Ascending aorta (tissue), 2 donors: ENCODE results near the gene AP5B1. TPM values are rescaled to one million over a fixed set of nuclear protein-coding genes. Genes with fewer than 3 reads are reported as not detected.

Experiments
- DNase-seq, 2 donors: peaks; one replicate each; pipeline ENCODE4 v3.0.0-alpha.2; 2019; ENCODE audit warnings: low spot score in 2 of 2
- H3K27ac ChIP-seq, 2 donors: fragments of 200-600 bp; sonication (generic); one replicate each; pipeline ENCODE4 v1.5.1; 2016 to 2017; ENCODE audit warnings: mild to moderate bottlenecking in 1 of 2
- H3K27me3 ChIP-seq: fragments of 200-600 bp; sonication (generic); one replicate; pipeline ENCODE4 v1.5.1; 2017
- H3K36me3 ChIP-seq, 2 donors: fragments of 200-600 bp; sonication (generic); one replicate each; pipeline ENCODE4 v1.5.1; 2016
- H3K4me1 ChIP-seq, 2 donors: fragments of 200-600 bp; sonication (generic); one replicate each; pipeline ENCODE4 v1.5.1; 2016 to 2017; ENCODE audit warnings: mild to moderate bottlenecking in 1 of 2
- H3K4me3 ChIP-seq, 2 donors: fragments of 200-600 bp; sonication (generic); one replicate each; pipeline ENCODE4 v1.5.1; 2016 to 2017; ENCODE audit warnings: mild to moderate bottlenecking in 1 of 2
- H3K9me3 ChIP-seq, 2 donors: fragments of 200-600 bp; sonication (generic); one replicate each; pipeline ENCODE4 v1.5.1; 2016
- intact Hi-C: fragments of 100-400 bp; cut with DNase I; formaldehyde crosslinking; loops from one replicate; pipeline ENCODE4 v1.15.1; 2023
- total RNA-seq: library from RNA; depleted of rRNA; stranded (reverse); fragments of >200 nt; gene quantifications from one replicate; pipeline ENCODE4 v1.1.0, GENCODE V29; 2016
- TF ChIP-seq, protein P1 (sequence below), 3 experiments: fragments of 200-600 bp in 2 of 3; fragments of 450-650 bp in 1 of 3; sonication (generic) in 2 of 3; IDR thresholded peaks; one replicate each; pipeline ENCODE4 v1.5.1; 2016 to 2019; ENCODE audit warnings: antibody characterized with exemption in 3 of 3, mild to moderate bottlenecking in 1 of 3, moderate library complexity in 1 of 3

AP5B1 gene
- total RNA-seq, 1 donor from 2014 or later: 31.8 TPM

DNA sequence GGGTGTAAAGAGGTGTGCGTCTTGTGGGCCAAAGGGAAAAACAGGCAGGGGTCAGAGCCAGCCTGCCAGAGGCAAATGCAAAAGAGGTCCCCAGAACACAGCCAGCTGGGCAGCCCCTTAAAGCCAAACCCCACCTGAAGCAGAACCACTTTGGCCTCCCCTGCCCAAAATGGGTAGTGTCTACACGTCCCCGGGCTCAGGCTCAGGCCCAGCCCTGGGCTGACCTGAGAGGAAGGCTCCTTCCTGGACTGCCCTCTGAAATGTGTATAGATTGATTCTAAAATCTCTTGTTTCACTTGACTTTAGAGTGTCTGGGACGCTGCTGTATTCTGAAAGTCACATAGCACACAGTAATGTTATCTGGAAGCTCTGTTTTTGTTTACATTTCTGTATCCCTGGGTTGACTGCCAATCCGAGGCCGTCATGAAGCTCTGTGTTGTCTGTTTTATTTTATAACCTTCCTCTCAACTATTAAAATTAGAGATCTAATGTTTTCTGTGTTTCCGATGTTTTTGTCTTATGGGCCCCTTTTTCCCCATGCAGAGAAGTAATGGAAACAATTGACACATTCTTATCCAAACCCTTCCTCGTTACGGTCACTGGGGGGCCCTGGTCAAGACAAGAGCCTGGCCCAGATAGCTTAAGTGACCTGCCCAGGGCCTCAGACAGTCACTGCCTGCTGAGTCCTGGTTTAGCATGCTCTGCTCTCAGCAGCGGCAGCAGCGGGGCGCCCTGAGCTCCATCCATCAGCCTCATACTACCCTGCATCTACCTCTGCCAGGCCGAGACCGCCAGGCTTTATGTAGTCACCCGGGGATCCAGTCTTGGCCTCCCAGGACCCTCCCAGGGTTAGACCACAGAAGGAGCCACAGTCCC is 16.2 kb upstream of the AP5B1 start:
- no peaks in the 10 kb centered on the region for H3K4me1 ChIP-seq
- TF ChIP-seq, protein P1, sequence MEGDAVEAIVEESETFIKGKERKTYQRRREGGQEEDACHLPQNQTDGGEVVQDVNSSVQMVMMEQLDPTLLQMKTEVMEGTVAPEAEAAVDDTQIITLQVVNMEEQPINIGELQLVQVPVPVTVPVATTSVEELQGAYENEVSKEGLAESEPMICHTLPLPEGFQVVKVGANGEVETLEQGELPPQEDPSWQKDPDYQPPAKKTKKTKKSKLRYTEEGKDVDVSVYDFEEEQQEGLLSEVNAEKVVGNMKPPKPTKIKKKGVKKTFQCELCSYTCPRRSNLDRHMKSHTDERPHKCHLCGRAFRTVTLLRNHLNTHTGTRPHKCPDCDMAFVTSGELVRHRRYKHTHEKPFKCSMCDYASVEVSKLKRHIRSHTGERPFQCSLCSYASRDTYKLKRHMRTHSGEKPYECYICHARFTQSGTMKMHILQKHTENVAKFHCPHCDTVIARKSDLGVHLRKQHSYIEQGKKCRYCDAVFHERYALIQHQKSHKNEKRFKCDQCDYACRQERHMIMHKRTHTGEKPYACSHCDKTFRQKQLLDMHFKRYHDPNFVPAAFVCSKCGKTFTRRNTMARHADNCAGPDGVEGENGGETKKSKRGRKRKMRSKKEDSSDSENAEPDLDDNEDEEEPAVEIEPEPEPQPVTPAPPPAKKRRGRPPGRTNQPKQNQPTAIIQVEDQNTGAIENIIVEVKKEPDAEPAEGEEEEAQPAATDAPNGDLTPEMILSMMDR (IDR thresholded peaks at IDR 0.05): no peak
- H3K27me3 ChIP-seq: no peaks in the 10 kb centered on the region

DNA sequence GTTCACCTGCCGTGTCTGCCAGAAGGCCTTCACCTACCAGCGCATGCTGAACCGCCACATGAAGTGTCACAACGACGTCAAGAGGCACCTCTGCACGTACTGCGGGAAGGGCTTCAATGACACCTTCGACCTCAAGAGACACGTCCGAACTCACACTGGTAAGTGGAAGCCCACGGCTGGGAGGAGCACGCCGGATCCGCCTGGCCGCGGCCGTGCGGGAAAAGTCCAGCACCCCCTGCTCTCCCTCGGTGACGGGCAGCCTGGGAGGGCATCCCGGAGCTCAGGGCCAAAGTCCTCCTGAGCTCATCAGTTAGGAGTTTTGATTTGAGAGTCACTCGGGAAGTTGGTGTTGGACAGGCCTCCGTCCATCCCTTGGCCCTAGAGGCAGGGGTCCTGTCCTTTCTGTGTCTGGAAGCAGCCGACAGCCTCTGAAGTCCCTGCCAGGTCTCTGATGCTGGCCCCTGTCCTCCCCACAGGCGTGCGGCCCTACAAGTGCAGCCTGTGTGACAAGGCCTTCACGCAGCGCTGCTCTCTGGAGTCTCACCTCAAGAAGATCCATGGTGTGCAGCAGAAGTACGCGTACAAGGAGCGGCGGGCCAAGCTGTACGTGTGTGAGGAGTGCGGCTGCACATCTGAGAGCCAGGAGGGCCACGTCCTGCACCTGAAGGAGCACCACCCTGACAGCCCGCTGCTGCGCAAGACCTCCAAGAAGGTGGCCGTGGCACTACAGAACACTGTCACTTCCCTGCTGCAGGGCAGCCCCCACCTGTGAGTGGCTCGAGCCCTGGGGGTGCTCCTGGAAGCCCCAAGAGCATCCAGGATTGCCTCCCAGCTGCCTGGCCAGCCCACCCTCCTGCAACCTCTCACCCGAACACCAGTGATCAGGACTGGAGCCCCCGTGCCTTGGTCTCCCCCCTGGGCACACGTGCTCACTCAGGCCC is 14.1 kb upstream of the AP5B1 start:
- H3K9me3 ChIP-seq: no peaks in the 10 kb centered on the region
- H3K27ac ChIP-seq: no peak overlapping the region
- no peaks in the 10 kb centered on the region for H3K4me1 ChIP-seq
- intact Hi-C loops: no loop called here
- TF ChIP-seq, protein P1 (IDR thresholded peaks at IDR 0.05): no peak
- H3K36me3 ChIP-seq: no peaks in the 10 kb centered on the region
- H3K27me3 ChIP-seq: no peaks in the 10 kb centered on the region
- no peak for DNase-seq
- no peak overlapping the region for H3K4me3 ChIP-seq

More for the DNA sequence above, 16.2 kb upstream of the AP5B1 start:
- Histone ChIP-seq H3K36me3 (no peaks in the 10 kb centered on the region), H3K9me3 (no peaks in the 10 kb centered on the region), H3K4me3 (no peak overlapping the region), H3K27ac (no peak overlapping the region)
- intact Hi-C loops: no loop called here
- DNase-seq: no peak

DNA sequence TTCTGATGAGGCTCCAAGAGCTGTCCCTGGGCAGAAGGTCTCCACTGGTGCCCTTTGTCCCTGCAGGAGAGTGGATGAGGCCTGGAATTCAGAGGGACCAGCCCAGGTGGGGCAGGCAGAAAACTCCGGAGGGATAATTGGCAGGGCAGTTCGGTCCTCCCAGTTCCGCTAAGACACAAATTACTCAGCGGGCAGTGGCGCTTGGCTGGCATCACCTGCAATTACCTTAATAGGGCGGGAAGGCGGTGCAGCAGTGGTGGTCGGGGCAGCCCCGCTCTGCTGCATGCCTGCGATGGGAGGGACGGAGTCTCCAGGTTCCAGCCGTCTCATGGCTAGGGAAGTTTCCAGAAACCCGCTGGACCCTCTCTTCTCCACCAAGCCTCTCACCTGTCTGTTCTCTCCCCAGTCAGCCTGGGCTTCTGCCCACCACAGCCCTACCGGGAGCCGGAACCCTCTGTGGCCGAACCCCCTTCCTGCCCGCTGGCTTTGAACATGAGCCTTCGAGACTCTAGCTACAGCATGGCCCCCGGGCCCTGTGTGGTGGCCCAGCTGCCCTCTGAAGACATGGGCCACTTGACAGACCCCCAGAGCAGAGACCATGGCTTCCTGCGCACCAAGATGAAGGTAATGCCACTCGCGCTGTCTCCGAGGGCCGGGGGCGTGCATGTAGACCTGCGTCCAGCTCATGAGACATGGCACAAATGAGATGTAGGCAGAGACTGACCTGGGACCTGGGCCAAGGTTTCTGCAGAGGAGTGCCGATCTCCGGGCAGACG is 13.0 kb upstream of the AP5B1 start:
- no peak for DNase-seq
- no peaks in the 10 kb centered on the region for H3K27me3 ChIP-seq
- intact Hi-C loops: no loop called here
- TF ChIP-seq, protein P1 (IDR thresholded peaks at IDR 0.05): no peak
- H3K27ac ChIP-seq: no peak overlapping the region
- no peak overlapping the region for H3K4me3 ChIP-seq
- no peaks in the 10 kb centered on the region for H3K36me3 ChIP-seq
- no peaks in the 10 kb centered on the region for H3K4me1 ChIP-seq
- H3K9me3 ChIP-seq: no peaks in the 10 kb centered on the region

DNA sequence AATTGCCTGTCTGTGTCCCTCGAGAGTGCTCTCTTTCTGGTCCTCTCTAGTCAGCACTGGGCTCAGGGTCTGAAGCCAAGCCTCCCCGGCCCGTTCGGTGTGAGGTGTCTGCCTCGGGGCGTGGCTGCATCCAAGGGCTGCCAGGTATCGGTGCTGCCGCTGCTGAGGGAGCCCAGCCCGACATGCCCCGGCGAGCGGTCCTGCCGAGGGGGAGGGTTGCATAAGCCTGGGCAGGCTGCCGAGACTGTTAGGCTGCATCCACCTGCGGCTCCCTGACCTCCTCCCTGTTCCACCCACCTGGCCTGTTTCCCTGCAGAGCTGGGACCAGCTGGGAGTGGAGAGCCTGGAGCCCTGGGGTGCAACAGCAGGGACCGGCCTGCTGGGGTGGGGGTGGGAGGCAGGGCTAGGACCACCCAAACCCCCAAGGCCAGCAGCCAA is 12.4 kb upstream of the AP5B1 start:
- H3K27ac ChIP-seq: no peak overlapping the region
- no peak for DNase-seq
- H3K9me3 ChIP-seq: no peaks in the 10 kb centered on the region
- peaks cover 0 to 1% of the 10 kb centered on the region in 2 donors for H3K4me1 ChIP-seq
- no peak overlapping the region for H3K4me3 ChIP-seq
- no peaks in the 10 kb centered on the region for H3K36me3 ChIP-seq
- intact Hi-C loops: no loop called here
- TF ChIP-seq, protein P1 (IDR thresholded peaks at IDR 0.05): no peak
- peaks cover 2% of the 10 kb centered on the region for H3K27me3 ChIP-seq

DNA sequence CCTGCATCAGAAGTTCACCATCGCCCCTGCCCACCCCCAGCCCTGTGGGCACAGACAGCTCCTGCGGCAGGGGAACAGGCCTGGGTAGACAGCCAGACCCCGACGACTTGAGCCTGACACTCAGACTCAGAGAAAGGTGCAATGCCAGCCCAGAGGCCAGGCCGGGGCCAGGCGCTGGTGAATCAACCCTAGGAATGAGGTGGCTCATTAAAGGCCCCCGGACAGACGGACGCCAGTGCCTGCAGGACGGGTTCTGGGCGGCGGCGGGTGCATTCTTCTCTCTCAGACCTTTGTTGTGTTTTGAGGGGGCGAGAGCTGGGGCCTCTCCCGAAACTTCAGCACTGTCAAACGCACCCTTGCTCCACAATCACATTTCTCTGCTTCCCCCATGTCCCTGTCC is 11.7 kb upstream of the AP5B1 start:
- no peak overlapping the region for H3K4me3 ChIP-seq
- no peaks in the 10 kb centered on the region for H3K36me3 ChIP-seq
- no peaks in the 10 kb centered on the region for H3K9me3 ChIP-seq
- peaks cover 0 to 7% of the 10 kb centered on the region in 2 donors for H3K4me1 ChIP-seq
- TF ChIP-seq, protein P1 (IDR thresholded peaks at IDR 0.05): no peak
- intact Hi-C loops: no loop called here
- DNase-seq: no peak
- H3K27me3 ChIP-seq: peaks cover 9% of the 10 kb centered on the region
- no peak overlapping the region for H3K27ac ChIP-seq
